Activated CD4-positive, alpha-beta T cell treated with anti-CD3 and anti-CD28 coated beads for 36 hours (primary cell): ENCODE results near the gene CCNY. TPM values are rescaled to one million over a fixed set of nuclear protein-coding genes. Genes with fewer than 3 reads are reported as not detected.
A peak's percentile ranks its signal among the peaks of the same experiment; 100 is the strongest.

ENCODE experiments used
- ATAC-seq: fragments of 200-7000 bp; cut with Tn5 transposase; one replicate; pipeline ENCODE4 v1.10.0; 2021; ENCODE audit warnings: mild to moderate bottlenecking, moderate library complexity
- CTCF ChIA-PET: fragments of 350-600 bp; sonication (Branson Sonifier 250); formaldehyde crosslinking; loops from one replicate; lab custom pipeline; 2021; ENCODE audit warnings: antibody characterized with exemption; lab: Charles Lee
- POLR2A ChIA-PET: fragments of 350-600 bp; sonication (Branson Sonifier 250); formaldehyde crosslinking; loops from one replicate; lab custom pipeline; 2021; ENCODE audit warnings: antibody characterized with exemption, inconsistent platforms; lab: Charles Lee
- DNase-seq: peaks from one replicate; pipeline ENCODE4 v3.0.0-alpha.2; 2020
- H3K27ac Mint-ChIP-seq: one replicate; pipeline ENCODE4 v1.8.0; 2021; ENCODE audit warnings: mixed read lengths
- H3K27me3 Mint-ChIP-seq: one replicate; pipeline ENCODE4 v1.8.0; 2021; ENCODE audit warnings: mixed read lengths
- H3K36me3 Mint-ChIP-seq: one replicate; pipeline ENCODE4 v1.8.0; 2021; ENCODE audit warnings: low read depth, mixed read lengths
- H3K4me1 Mint-ChIP-seq: one replicate; pipeline ENCODE4 v1.8.0; 2021; ENCODE audit warnings: mixed read lengths
- H3K4me3 Mint-ChIP-seq: one replicate; pipeline ENCODE4 v1.8.0; 2021; ENCODE audit warnings: mild to moderate bottlenecking, moderate library complexity, mixed read lengths
- H3K9me3 Mint-ChIP-seq: one replicate; pipeline ENCODE4 v1.8.0; 2021; ENCODE audit warnings: low read depth, mixed read lengths
- intact Hi-C, 2 experiments: fragments of 100-400 bp; cut with DNase I in 1 of 2; cut with micrococcal nuclease in 1 of 2; formaldehyde crosslinking; loops; one replicate each; pipeline versions ENCODE4 v1.14.2 to v1.15.1; 2022 to 2024; cut with DNase I, micrococcal nuclease
- total RNA-seq, 2 experiments: library from RNA; stranded (reverse); gene quantifications; one replicate each; pipeline ENCODE4 v1.2.3, GENCODE V29; 2021

The CCNY gene
- total RNA-seq, 2 experiments from 2014 or later, result 49.4 to 54.0 TPM

DNA sequence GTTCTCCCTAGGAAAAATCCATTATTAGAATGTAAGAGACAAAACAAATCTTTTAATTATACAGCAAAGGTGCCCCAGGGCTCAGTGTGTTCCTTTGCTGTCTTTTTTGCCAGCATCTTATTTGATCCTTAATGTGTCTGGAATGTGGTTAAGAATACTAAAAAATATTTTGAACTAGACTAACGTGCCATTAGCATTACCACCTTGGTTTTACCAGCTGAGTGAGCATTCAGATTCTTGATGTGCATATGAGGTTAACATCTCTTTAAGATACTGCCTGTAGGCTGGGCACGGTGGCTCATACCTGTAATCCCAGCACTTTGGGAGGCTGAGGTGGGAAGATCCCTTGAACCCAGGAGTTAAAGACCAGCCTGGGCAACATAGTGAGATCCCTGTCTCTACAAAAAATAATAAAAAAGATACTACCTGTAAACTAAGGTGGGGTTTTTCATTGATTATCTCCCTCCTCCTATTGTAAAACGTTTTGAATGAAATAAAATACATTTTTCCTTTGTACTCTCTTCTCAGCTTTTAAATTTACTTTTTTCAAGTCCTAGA is 96.6 kb downstream of the CCNY start:
- DNase-seq (no peak), ATAC-seq (no peak)
- intact Hi-C loops, result loop anchor here in 1 of 2 experiments (10.0 kb wide), 1 partner anchor 1148 kb away; no protein-coding TSS in a partner anchor
- H3K9me3 Mint-ChIP-seq, result peaks cover 12% of the 10 kb centered on the region
- CTCF ChIA-PET, result interaction anchor here (0.6 to 0.9 kb wide), 2 partner anchors 12 to 15 kb away, joined by 3 read pairs; no protein-coding TSS in a partner anchor
- H3K4me1 Mint-ChIP-seq, result peaks cover 40% of the 10 kb centered on the region
- no peak overlapping the region for H3K4me3 Mint-ChIP-seq
- POLR2A ChIA-PET, result no interaction called here
- H3K27ac Mint-ChIP-seq, result no peak overlapping the region
- peaks cover 22% of the 10 kb centered on the region for H3K36me3 Mint-ChIP-seq
- H3K27me3 Mint-ChIP-seq, result no peaks in the 10 kb centered on the region

DNA sequence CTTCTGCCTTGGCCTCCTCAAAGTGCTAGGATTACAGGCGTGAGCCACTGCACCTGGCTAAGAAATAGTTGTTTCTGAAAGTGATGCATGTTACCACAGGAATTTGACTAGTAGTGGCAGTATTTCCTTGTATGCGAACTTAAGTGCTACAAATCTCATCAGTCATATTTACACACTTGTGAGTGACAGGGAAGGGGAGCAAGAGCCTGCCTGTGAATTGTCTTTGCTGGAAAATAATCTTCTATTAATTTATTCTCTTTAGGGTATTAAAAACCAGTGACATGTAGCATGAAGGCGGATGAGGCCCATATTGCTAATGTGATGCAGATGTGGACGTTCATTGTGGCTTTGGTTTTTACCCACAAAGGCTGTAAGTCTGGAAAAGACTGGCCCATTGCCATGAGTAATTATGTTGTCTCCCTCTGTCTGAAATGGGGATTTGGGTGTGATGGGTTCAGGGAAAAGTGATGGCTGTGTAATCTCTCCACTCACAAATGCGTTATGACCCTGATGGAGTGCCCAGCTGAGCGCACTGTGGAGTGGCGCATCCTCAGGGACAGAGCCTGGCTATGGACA is 97.6 kb downstream of the CCNY start:
- POLR2A ChIA-PET, result no interaction called here
- ATAC-seq (peak; percentile 49), DNase-seq (no peak)
- no peak overlapping the region for H3K4me3 Mint-ChIP-seq
- H3K4me1 Mint-ChIP-seq, result peaks cover 31% of the 10 kb centered on the region
- H3K27ac Mint-ChIP-seq, result no peak overlapping the region
- CTCF ChIA-PET, result no interaction called here
- H3K36me3 Mint-ChIP-seq, result peaks cover 26% of the 10 kb centered on the region
- H3K9me3 Mint-ChIP-seq, result peaks cover 17% of the 10 kb centered on the region
- no peaks in the 10 kb centered on the region for H3K27me3 Mint-ChIP-seq
- intact Hi-C loops, result loop anchor here in 1 of 2 experiments (1.0 to 10.0 kb wide), 3 partner anchors 8 to 1149 kb away; no protein-coding TSS in a partner anchor

DNA sequence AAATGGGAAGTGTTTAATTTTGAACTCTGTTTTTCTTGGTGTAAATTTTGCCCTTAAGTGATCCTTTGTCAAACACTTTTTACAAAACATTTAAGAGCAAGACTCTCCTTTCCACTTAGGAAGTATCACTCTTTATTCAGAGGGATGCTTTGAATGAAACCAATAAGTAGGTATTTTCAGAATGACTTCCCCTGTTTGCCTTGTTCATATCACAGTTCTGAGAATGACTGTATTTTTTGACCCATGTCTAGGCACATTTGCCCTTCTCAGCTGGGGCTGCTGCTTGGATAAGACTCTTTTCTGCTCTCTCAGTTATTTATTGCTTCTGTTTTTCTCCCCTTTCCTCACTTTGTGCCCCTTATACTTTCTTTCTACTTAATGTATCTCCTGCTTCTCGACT is 98.2 kb downstream of the CCNY start:
- peaks cover 31% of the 10 kb centered on the region for H3K4me1 Mint-ChIP-seq
- DNase-seq, result no peak
- CTCF ChIA-PET, result no interaction called here
- intact Hi-C loops, result loop anchor here in 1 of 2 experiments (1.0 to 10.0 kb wide), 3 partner anchors 8 to 1150 kb away; no protein-coding TSS in a partner anchor
- no peak overlapping the region for H3K4me3 Mint-ChIP-seq
- H3K9me3 Mint-ChIP-seq, result peaks cover 23% of the 10 kb centered on the region
- H3K27me3 Mint-ChIP-seq, result no peaks in the 10 kb centered on the region
- H3K36me3 Mint-ChIP-seq, result peaks cover 32% of the 10 kb centered on the region
- POLR2A ChIA-PET, result no interaction called here
- peak; percentile 81 for ATAC-seq
- H3K27ac Mint-ChIP-seq, result peak overlapping the region; percentile 45

DNA sequence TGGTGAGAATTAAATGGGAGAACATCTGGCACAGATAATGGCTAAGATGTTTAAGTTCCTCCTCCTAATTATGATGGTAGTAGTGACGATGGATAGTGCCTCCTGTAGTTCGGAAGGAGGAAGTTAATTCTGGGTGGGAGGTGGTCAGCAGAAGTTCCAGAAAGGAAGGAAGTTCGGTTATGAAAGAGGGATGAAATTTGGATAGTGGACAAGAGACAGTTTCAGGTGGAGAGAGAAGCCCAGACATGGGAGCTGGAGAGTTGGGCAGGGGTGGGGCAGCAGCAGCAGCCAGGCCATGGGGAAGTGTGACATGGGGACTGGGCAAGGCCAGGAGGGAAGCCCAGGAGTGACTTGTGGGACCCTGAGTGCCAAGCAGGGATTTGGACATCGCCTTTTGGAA is 99.5 kb downstream of the CCNY start:
- Mint-ChIP-seq H3K4me1 (peaks cover 36% of the 10 kb centered on the region), H3K27ac (peak overlapping the region; percentile 21), H3K4me3 (no peak overlapping the region), H3K36me3 (peaks cover 41% of the 10 kb centered on the region), H3K9me3 (peaks cover 26% of the 10 kb centered on the region), H3K27me3 (no peaks in the 10 kb centered on the region)
- POLR2A ChIA-PET, result no interaction called here
- CTCF ChIA-PET, result no interaction called here
- DNase-seq (no peak), ATAC-seq (no peak)
- intact Hi-C loops, result loop anchor here in 1 of 2 experiments (10.0 kb wide), 1 partner anchor 1151 kb away; no protein-coding TSS in a partner anchor

DNA sequence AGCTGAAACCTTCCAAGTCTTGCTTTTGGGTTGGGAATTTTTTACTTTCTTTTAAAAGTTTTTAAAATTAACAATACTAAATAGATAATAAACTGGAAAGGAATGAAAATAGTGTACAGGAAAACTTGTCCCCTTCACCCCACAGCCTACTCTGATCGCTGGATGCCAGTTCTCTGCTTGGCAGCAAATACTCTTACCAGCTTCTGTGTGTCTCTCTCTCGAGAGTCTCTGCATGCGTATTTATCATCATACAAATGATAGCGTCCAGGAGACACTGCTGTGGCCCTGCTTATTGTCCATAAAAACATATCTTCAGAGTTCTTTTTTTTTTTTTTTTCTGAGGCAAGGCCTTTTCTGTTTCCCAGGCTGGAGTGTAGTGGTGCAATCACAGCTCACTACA is 101.5 kb downstream of the CCNY start:
- DNase-seq (no peak), ATAC-seq (no peak)
- Mint-ChIP-seq H3K4me1 (peaks cover 43% of the 10 kb centered on the region), H3K36me3 (peaks cover 54% of the 10 kb centered on the region), H3K4me3 (no peak overlapping the region), H3K27me3 (no peaks in the 10 kb centered on the region), H3K27ac (no peak overlapping the region), H3K9me3 (peaks cover 40% of the 10 kb centered on the region)
- intact Hi-C loops, result loop anchor here in 1 of 2 experiments (10.0 kb wide), 1 partner anchor 1153 kb away; no protein-coding TSS in a partner anchor
- POLR2A ChIA-PET, result no interaction called here
- CTCF ChIA-PET, result no interaction called here

DNA sequence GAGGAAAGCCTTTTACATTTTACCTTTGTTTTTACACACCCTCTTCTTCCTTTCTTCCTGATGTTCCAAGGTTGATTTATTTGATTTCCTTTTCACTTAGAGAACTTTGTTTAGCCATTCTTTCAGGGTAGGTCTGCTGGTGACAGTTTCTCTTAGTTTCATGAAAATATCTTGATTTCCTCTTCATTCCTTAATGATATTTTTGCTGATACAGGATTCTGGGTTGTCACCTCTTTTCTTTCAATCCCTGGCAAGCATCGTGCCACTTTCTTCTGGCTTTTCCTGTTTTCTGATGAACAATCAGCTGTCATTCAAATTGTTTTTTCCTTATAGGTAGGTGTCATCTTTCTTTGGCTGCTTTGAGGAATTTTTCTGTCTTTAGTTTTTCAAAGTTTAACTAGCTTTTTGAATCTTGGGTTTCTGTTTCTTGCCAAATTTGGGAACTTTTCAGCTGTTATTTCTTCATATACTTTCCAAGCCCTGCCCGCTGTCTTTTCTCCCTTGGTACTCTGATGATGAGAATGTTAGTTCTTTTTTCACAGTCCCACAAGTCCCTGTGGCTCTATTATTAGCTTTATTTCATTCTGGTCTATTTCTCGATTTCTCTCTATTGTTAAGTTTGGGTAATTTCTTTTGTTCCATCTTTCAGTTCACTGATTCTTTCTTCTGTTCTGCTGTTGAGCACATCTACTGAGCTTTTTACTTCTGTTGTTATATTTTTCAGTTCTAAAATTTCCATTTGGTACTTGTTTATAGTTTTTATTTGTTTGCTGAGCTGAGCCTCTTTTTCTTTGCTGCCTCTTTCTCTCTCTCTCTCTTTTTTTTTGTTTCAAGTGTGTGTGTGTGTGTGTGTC is 102.6 kb downstream of the CCNY start:
- CTCF ChIA-PET, result interaction anchor here (0.6 to 1.6 kb wide), 9 partner anchors 12 to 115 kb away, joined by 3 to 7 read pairs (median 3); no protein-coding TSS in a partner anchor
- Mint-ChIP-seq H3K36me3 (peaks cover 57% of the 10 kb centered on the region), H3K4me1 (peaks cover 46% of the 10 kb centered on the region), H3K27me3 (no peaks in the 10 kb centered on the region), H3K27ac (peak overlapping the region; percentile 30), H3K4me3 (no peak overlapping the region), H3K9me3 (peaks cover 45% of the 10 kb centered on the region)
- intact Hi-C loops, result loop anchor here in 1 of 2 experiments (10.0 kb wide), 1 partner anchor 1154 kb away; no protein-coding TSS in a partner anchor
- ATAC-seq (no peak), DNase-seq (no peak)
- POLR2A ChIA-PET, result no interaction called here

DNA sequence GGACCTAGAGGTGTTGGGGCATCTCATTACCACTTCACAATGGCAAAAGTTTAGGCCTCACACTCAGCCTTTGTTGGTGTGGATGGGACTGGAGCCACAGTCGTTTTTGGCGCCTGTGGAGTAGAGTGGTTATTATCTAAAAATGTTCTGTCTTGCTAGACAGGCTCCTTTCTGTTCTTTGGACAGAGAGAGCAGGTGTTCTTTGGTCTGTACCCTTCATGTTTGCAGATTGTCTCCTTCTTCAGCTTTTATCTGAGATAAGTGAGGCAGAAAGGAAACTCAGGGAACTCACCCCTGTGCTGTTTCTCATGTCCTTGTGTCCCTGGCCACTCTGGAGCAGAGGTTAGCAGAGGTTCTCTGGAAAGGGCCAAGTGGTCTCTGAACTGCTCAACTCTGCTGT is 103.7 kb downstream of the CCNY start:
- ChIA-PET POLR2A (no interaction called here), CTCF (interaction anchor here (0.6 to 1.4 kb wide), 4 partner anchors 13 to 100 kb away, joined by 3 to 7 read pairs (median 4); no protein-coding TSS in a partner anchor)
- ATAC-seq (no peak), DNase-seq (no peak)
- peaks cover 51% of the 10 kb centered on the region for H3K9me3 Mint-ChIP-seq
- H3K4me1 Mint-ChIP-seq, result peaks cover 39% of the 10 kb centered on the region
- no peak overlapping the region for H3K4me3 Mint-ChIP-seq
- no peak overlapping the region for H3K27ac Mint-ChIP-seq
- peaks cover 59% of the 10 kb centered on the region for H3K36me3 Mint-ChIP-seq
- H3K27me3 Mint-ChIP-seq, result no peaks in the 10 kb centered on the region
- intact Hi-C loops, result loop anchor here in 1 of 2 experiments (10.0 kb wide), 1 partner anchor 315 kb away; the partner anchor contains the start of gene CREM

DNA sequence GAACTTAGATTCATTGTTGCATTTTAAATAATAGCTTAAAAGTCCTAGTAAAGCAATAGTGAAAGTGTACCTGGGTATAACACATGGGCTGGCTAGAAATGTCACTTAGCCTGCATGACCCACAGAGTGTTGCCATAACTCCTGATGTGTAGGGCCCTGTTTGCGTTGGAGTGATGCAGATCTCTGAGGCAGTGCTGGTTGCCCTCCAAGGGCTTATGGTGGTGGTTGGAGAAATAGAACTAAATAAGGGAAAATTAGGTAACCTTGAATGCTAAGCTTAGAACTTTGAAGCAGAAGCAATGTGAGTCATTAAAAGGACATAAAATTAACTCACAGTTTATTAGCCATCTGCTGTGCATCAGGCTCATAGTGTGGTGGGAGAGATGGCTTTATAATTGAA is 105.7 kb downstream of the CCNY start:
- peaks cover 56% of the 10 kb centered on the region for H3K36me3 Mint-ChIP-seq
- no peaks in the 10 kb centered on the region for H3K27me3 Mint-ChIP-seq
- ATAC-seq (peak; percentile 66), DNase-seq (peak; percentile 37)
- peaks cover 45% of the 10 kb centered on the region for H3K9me3 Mint-ChIP-seq
- CTCF ChIA-PET, result no interaction called here
- intact Hi-C loops, result loop anchor here (1.0 to 10.0 kb wide), 7 partner anchors 8 to 317 kb away; partner anchors contain the start of gene CREM (in 2 of the 2)
- H3K27ac Mint-ChIP-seq, result peak overlapping the region; percentile 83
- H3K4me1 Mint-ChIP-seq, result peaks cover 51% of the 10 kb centered on the region
- POLR2A ChIA-PET, result interaction anchor here (0.5 to 1.0 kb wide), 3 partner anchors 96 to 246 kb away, joined by 3 to 4 read pairs (median 3); no protein-coding TSS in a partner anchor
- H3K4me3 Mint-ChIP-seq, result peak overlapping the region; percentile 18

DNA sequence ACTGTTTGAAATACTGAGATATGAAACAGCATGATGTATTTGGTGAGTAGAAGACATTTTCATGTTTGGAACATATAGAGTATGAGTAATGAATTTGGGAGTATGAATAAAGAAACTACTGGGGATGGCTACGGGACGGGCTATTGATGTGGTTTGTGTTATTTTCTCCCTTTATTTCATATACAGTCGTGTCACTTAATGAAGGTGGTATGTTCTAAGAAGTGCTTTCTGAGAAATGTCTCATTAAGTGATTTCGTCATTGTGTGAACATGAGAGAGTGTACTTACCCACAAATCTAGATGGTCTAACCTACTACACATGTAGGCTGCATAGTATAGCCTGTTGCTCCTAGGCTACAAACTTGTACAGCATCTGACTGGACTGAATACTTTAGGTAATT is 106.3 kb downstream of the CCNY start:
- Mint-ChIP-seq H3K27me3 (no peaks in the 10 kb centered on the region), H3K36me3 (peaks cover 54% of the 10 kb centered on the region), H3K9me3 (peaks cover 45% of the 10 kb centered on the region), H3K27ac (peak overlapping the region; percentile 83), H3K4me3 (no peak overlapping the region), H3K4me1 (peaks cover 54% of the 10 kb centered on the region)
- intact Hi-C loops, result loop anchor here (1.0 to 10.0 kb wide), 7 partner anchors 8 to 318 kb away; partner anchors contain the start of gene CREM (in 2 of the 2)
- ChIA-PET CTCF (interaction anchor here (0.9 kb wide), 1 partner anchor 247 kb away, joined by 3 read pairs; no protein-coding TSS in a partner anchor), POLR2A (interaction anchor here (0.7 to 1.0 kb wide), 2 partner anchors 96 to 247 kb away, joined by 3 read pairs; no protein-coding TSS in a partner anchor)
- peak; percentile 58 for DNase-seq
- ATAC-seq, result peak; percentile 88

DNA sequence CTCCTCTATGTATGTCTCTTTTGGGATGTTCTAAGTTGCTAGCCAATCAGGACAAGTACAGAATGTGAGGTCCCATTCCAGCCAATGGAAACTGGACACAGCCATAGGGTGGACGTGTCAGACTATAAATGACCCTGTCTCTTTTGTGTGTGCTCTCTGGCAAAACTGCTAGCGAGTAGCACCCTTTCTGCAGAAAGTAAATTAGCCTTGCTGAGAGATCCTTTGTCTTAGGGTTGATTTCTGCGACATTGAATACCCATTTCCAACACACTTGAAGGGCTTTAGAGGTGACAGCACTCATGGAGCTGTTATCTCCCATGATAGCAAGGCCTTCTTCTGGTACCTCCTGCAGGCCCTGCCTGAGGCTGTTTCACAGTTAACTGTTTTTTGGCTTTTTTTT is 107.5 kb downstream of the CCNY start:
- DNase-seq (no peak), ATAC-seq (no peak)
- Mint-ChIP-seq H3K36me3 (peaks cover 50% of the 10 kb centered on the region), H3K4me3 (no peak overlapping the region), H3K27ac (peak overlapping the region; percentile 67), H3K9me3 (peaks cover 41% of the 10 kb centered on the region), H3K27me3 (no peaks in the 10 kb centered on the region), H3K4me1 (peaks cover 67% of the 10 kb centered on the region)
- CTCF ChIA-PET, result no interaction called here
- POLR2A ChIA-PET, result no interaction called here
- intact Hi-C loops, result loop anchor here (2.0 to 10.0 kb wide), 3 partner anchors 29 to 319 kb away; partner anchors contain the start of gene CREM (in 2 of the 2)
